Muscle layer of colon (tissue), 2 donors: ENCODE measurements around the gene SLC25A25.
"Not testable (repeated sequence)": the region's sequence is repeated elsewhere in the genome, so short reads cannot be mapped to it uniquely, and the experiment has no call there.

ENCODE experiments used
- H3K27ac ChIP-seq: one replicate; pipeline ENCODE4 v1.7.0; 2013; ENCODE audit warnings: low read depth, mild to moderate bottlenecking, low read length, moderate library complexity
- H3K27me3 ChIP-seq, 2 donors: one replicate each; pipeline ENCODE4 v1.7.0; 2013; ENCODE audit warnings: low read length in 2 of 2, mild to moderate bottlenecking in 2 of 2; ENCODE audit not compliant: insufficient read depth in 2 of 2, control insufficient read depth in 1 of 2
- H3K36me3 ChIP-seq: one replicate; pipeline ENCODE4 v1.7.0; 2013; ENCODE audit warnings: mild to moderate bottlenecking, low read length; ENCODE audit not compliant: insufficient read depth
- H3K4me1 ChIP-seq: one replicate; pipeline ENCODE4 v1.7.0; 2013; ENCODE audit warnings: mild to moderate bottlenecking, low read length; ENCODE audit not compliant: insufficient read depth
- H3K4me3 ChIP-seq, 2 donors: one replicate each; pipeline ENCODE4 v1.7.0; 2013; ENCODE audit warnings: low read length in 2 of 2, low read depth in 1 of 2, mild to moderate bottlenecking in 1 of 2, moderate library complexity in 1 of 2
- H3K9ac ChIP-seq: one replicate; pipeline ENCODE4 v1.7.0; 2013; ENCODE audit warnings: low read length
- H3K9me3 ChIP-seq: one replicate; pipeline ENCODE4 v1.7.0; 2013; ENCODE audit warnings: mild to moderate bottlenecking, low read length
- donor health status: abdominal sarcoma.
- donor health status: Adenocarcinoma of cecum.

The SLC25A25 gene

DNA sequence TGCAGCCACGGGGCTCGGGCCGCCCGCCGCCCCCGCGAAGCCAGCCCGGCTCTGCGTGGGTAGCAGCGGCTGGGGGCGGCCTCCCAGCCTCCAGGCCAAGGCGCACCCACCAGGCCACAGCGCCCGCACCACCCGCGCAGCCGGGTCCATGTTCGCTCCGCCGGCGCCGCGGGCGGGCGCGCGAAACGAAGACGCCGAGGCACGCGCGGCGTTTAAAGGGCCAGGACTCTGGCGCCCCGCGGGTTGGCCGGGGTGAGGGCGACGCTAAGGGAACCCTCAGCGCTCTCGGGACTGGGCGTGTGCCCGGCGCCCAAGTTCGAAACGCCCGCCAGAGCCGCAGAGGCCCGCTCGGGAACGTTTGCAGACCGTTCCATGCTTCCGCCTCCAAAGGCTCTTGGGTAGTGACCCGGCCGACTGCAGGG is 59.5 kb downstream of the SLC25A25 start, which contains the start of gene PTGES2:
Gene PTGES2, minus strand, starts transcription at position 162 of the 422 bp plus-strand sequence. Its CDS starts 12 bp downstream, at position 150.
- H3K27me3 ChIP-seq, result no peaks in the 10 kb centered on the region
- H3K9me3 ChIP-seq, result no peaks in the 10 kb centered on the region
- peaks cover 28% of the 10 kb centered on the region for H3K4me1 ChIP-seq
- H3K36me3 ChIP-seq, result peaks cover 12% of the 10 kb centered on the region
- H3K27ac ChIP-seq, result peak within 1 kb of the TSS; percentile 100
- peak within 1 kb of the TSS; percentile 65 for H3K9ac ChIP-seq
- peak within 1 kb of the TSS; percentile 60 to 88 for H3K4me3 ChIP-seq

- Histone ChIP-seq H3K4me3 (peak overlapping the region; percentile 60 to 88), H3K27ac (peak overlapping the region; percentile 100), H3K27me3 (no peaks in the 10 kb centered on the region), H3K4me1 (peaks cover 28% of the 10 kb centered on the region), H3K9ac (peak overlapping the region; percentile 6), H3K36me3 (peaks cover 8% of the 10 kb centered on the region), H3K9me3 (no peaks in the 10 kb centered on the region)
Observed at GRCh38 chr9:128127990-128128835, 60.2 kb downstream of the SLC25A25 start.

DNA sequence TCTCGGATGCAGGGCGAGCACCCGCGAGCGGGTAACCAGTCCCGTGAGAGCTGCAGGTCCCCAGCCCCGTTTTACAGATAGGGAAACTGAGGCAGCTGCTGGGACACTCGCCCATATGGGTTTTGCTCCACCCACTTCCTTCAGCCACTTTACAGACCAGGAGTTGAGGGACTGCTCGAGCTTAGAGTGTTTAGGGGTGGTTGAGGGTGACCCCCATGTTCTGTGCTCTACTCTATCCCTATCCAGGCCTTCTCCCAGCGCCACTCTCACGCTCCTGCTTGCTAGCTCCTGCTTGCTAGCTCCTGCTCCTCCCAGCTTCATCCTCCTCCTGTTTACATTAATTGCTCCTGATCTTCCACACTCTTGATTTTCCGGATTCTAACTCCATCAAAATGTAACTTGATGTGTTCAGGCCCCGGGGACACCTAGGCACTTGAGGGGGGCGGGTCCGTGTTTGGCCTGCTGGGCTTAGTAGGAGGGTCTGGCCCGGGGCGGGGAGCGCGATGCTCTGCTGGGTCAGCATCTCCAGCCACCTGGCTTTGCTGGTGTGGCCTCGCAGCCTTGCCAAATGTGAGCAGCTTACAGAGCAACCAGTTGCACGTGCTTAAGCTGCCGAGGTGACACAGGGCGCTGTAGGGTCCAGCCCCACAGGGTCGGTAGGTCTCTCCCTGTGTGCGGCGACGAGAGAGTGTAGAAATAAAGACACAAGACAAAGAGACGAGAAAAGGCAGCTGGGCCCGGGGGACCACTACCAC is 61.0 kb downstream of the SLC25A25 start:
- peak overlapping the region; percentile 100 for H3K27ac ChIP-seq
- H3K9ac ChIP-seq, result peak overlapping the region; percentile 6
- peaks cover 28% of the 10 kb centered on the region for H3K4me1 ChIP-seq
- H3K36me3 ChIP-seq, result peaks cover 8% of the 10 kb centered on the region
- no peaks in the 10 kb centered on the region for H3K27me3 ChIP-seq
- no peaks in the 10 kb centered on the region for H3K9me3 ChIP-seq
- peak overlapping the region; percentile 60 to 88 for H3K4me3 ChIP-seq

DNA sequence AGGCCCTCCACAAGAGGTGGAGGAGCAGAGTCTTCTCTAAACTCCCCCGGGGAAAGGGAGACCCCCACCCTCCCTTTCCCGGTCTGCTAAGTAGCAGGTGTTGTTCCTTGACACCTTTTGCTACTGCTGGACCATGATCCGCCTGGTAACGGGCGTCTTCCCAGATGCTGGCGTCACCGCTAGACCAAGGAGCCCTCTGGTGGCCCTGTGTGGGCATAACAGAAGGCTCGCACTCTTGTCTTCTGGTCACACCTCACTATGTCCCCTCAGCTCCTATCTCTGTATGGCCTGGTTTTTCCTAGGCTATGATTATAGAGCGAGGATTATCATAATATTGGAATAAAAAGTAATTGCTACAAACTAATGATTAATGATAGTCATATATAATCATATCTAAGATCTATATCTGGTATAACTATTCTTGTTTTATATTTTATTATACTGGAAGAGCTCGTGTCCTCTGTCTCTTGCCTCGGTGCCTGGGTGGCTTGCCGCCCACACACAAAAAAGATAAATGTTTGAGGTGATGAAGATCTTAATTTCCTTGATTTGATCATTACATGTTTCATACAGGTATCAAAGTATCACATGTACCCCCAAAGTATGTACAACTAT is 62.1 kb downstream of the SLC25A25 start:
- H3K9me3 ChIP-seq, H3K36me3 ChIP-seq, H3K9ac ChIP-seq, H3K27ac ChIP-seq, H3K4me3 ChIP-seq, H3K27me3 ChIP-seq: not testable (repeated sequence)
- peaks cover 23% of the 10 kb centered on the region for H3K4me1 ChIP-seq

DNA sequence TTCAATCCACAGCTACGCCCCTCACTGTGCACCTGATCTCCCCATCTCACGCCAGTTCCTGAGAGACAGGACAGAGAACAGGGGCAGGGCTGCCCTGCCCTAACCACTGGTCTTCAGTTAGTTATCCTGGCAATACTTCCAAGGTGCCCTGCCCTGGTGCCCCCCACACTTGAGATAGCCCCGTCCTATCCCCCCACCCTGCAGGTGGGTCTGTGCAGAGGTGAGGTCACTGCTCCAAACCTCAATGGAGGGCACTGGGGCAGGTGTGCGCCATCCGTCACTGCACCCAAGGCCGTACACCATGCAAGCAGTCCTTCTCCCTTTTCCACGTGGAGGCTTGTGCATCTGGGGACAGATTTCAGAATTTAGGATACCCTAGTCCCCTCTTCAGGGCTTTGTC is 62.6 kb downstream of the SLC25A25 start:
- H3K9ac ChIP-seq, H3K27ac ChIP-seq, H3K36me3 ChIP-seq, H3K9me3 ChIP-seq, H3K27me3 ChIP-seq, H3K4me3 ChIP-seq: not testable (repeated sequence)
- peaks cover 18% of the 10 kb centered on the region for H3K4me1 ChIP-seq

- not testable (repeated sequence) for H3K27me3 ChIP-seq, H3K4me3 ChIP-seq, H3K27ac ChIP-seq, H3K9ac ChIP-seq, H3K9me3 ChIP-seq, H3K36me3 ChIP-seq
- H3K4me1 ChIP-seq, result peaks cover 11% of the 10 kb centered on the region
Observed at GRCh38 chr9:128131346-128131745, 63.3 kb downstream of the SLC25A25 start.

GRCh38 chr9:128132139-128132538 is 64.1 kb downstream of the SLC25A25 start:
- not testable (repeated sequence) for H3K4me3 ChIP-seq, H3K27me3 ChIP-seq, H3K36me3 ChIP-seq, H3K9ac ChIP-seq, H3K4me1 ChIP-seq, H3K27ac ChIP-seq, H3K9me3 ChIP-seq

GRCh38 chr9:128135561-128135960 is 67.5 kb downstream of the SLC25A25 start:
- H3K27ac ChIP-seq, H3K9me3 ChIP-seq, H3K27me3 ChIP-seq, H3K36me3 ChIP-seq, H3K9ac ChIP-seq, H3K4me1 ChIP-seq, H3K4me3 ChIP-seq: not testable (repeated sequence)

- H3K4me1 ChIP-seq, result no peaks in the 10 kb centered on the region
- H3K36me3 ChIP-seq, result no peaks in the 10 kb centered on the region
- no peak overlapping the region for H3K4me3 ChIP-seq
- H3K27ac ChIP-seq, result no peak overlapping the region
- H3K9me3 ChIP-seq, result no peaks in the 10 kb centered on the region
- no peaks in the 10 kb centered on the region for H3K27me3 ChIP-seq
- no peak overlapping the region for H3K9ac ChIP-seq
Observed at GRCh38 chr9:128136816-128137793, 69.1 kb downstream of the SLC25A25 start.

- H3K27ac ChIP-seq, result no peak overlapping the region
- no peaks in the 10 kb centered on the region for H3K4me1 ChIP-seq
- no peak overlapping the region for H3K4me3 ChIP-seq
- H3K9ac ChIP-seq, result no peak overlapping the region
- no peaks in the 10 kb centered on the region for H3K27me3 ChIP-seq
- H3K9me3 ChIP-seq, result no peaks in the 10 kb centered on the region
- H3K36me3 ChIP-seq, result no peaks in the 10 kb centered on the region
Observed at GRCh38 chr9:128138001-128138400, 70.0 kb downstream of the SLC25A25 start.
